Subcutaneous abdominal adipose tissue (tissue), 5 donors: ENCODE measurements around the gene SUCLG2.

Source experiments
- H3K27ac ChIP-seq: one replicate; pipeline ENCODE4 v1.7.0; 2013; ENCODE audit warnings: low read depth, mild to moderate bottlenecking, inconsistent platforms, low read length, moderate library complexity
- H3K27me3 ChIP-seq, 5 donors: one replicate each; pipeline ENCODE4 v1.7.0; 2013; ENCODE audit warnings: low read length in 5 of 5, inconsistent platforms in 1 of 5; ENCODE audit not compliant: control insufficient read depth in 5 of 5, insufficient read depth in 4 of 5
- H3K36me3 ChIP-seq, 5 donors: one replicate each; pipeline ENCODE4 v1.7.0; 2013; ENCODE audit warnings: low read length in 5 of 5; ENCODE audit not compliant: control insufficient read depth in 5 of 5, insufficient read depth in 5 of 5
- H3K4me1 ChIP-seq, 5 donors: one replicate each; pipeline ENCODE4 v1.7.0; 2013; ENCODE audit warnings: low read length in 5 of 5, mild to moderate bottlenecking in 3 of 5, moderate library complexity in 1 of 5; ENCODE audit not compliant: control insufficient read depth in 5 of 5, insufficient read depth in 5 of 5
- H3K4me3 ChIP-seq, 5 donors: one replicate each; pipeline ENCODE4 v1.7.0; 2013; ENCODE audit warnings: low read length in 5 of 5, low read depth in 1 of 5
- H3K9ac ChIP-seq, 5 donors: one replicate each; pipeline ENCODE4 v1.7.0; 2013; ENCODE audit warnings: low read length in 5 of 5, mild to moderate bottlenecking in 4 of 5, moderate library complexity in 3 of 5
- H3K9me3 ChIP-seq, 5 donors: one replicate each; pipeline ENCODE4 v1.7.0; 2013; ENCODE audit warnings: low read length in 5 of 5; ENCODE audit not compliant: control insufficient read depth in 5 of 5
- donor health status: healthy.
- donor health status: healthy.
- donor health status: healthy.
- donor health status: healthy.
- donor health status: healthy.

Gene SUCLG2

DNA sequence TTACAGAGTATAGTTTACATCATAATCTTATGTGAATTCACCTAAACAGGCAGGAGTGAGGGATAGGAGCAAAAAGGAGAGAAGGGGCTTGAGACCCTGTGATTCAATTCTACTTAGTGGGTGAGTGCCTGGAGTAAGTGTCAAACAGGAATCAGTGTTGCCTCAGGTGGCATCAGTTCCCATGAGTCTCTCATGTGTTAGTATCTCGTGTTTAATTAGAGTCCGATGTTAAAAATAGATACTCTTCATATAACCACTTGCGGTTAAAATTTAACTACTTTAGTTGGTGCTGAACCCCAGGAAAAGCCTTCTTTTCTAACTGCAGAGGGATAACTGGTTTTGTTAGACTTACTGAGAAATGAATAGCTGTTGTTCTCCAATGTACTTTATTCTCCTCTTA, 251.5 kb downstream of the SUCLG2 start:
- H3K4me3 ChIP-seq = no peak overlapping the region
- no peaks in the 10 kb centered on the region for H3K27me3 ChIP-seq
- no peaks in the 10 kb centered on the region for H3K4me1 ChIP-seq
- no peaks in the 10 kb centered on the region for H3K9me3 ChIP-seq
- no peak overlapping the region for H3K9ac ChIP-seq
- no peak overlapping the region for H3K27ac ChIP-seq
- peaks cover 3 to 22% (median 10%) of the 10 kb centered on the region in 5 donors for H3K36me3 ChIP-seq

DNA sequence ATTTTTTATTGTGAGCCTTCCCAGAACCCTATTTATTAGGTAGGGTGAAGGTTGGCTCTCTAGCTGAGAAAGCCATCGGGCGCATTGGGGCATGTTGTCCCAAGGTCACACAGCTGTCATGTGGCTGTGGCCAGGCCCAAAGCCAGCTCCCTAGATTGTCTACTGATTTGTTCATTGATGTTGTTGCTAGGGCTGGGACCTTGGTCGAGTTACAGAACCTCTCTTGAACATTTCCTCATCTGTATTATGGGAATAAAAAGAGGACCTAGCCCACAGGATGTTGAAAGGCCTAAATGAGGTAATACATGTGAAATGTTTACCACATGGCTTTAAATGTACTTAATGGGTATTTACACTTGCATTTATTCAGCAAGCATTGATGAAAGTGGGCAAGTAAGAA, 252.5 kb downstream of the SUCLG2 start:
- H3K4me3 ChIP-seq = no peak overlapping the region
- H3K27me3 ChIP-seq = no peaks in the 10 kb centered on the region
- no peak overlapping the region for H3K9ac ChIP-seq
- peaks cover 3 to 21% (median 6%) of the 10 kb centered on the region in 5 donors for H3K36me3 ChIP-seq
- no peak overlapping the region for H3K27ac ChIP-seq
- H3K4me1 ChIP-seq = no peaks in the 10 kb centered on the region
- no peaks in the 10 kb centered on the region for H3K9me3 ChIP-seq

DNA sequence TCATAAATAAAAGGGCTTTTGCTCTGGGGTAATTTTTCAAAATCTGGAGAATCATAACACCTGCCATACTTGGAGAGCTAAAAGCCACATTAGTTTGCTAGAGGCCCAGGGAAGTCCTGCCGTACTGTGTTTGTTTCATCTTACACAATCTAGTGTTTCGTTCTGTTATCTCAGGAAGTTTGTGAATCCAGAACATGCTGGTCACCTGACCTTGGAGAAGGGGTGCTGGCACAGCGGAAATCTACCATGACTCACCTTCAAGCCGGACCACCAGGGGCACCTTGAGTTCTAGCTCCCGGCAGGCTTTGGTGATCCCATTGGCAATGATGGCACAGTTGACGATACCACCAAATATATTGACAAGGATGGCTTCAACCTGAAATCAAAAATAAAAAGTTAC, 253.9 kb downstream of the SUCLG2 start:
- no peak overlapping the region for H3K4me3 ChIP-seq
- no peaks in the 10 kb centered on the region for H3K4me1 ChIP-seq
- no peak overlapping the region for H3K9ac ChIP-seq
- no peaks in the 10 kb centered on the region for H3K27me3 ChIP-seq
- no peak overlapping the region for H3K27ac ChIP-seq
- H3K9me3 ChIP-seq = no peaks in the 10 kb centered on the region
- H3K36me3 ChIP-seq = peaks cover 3 to 17% (median 6%) of the 10 kb centered on the region in 5 donors

DNA sequence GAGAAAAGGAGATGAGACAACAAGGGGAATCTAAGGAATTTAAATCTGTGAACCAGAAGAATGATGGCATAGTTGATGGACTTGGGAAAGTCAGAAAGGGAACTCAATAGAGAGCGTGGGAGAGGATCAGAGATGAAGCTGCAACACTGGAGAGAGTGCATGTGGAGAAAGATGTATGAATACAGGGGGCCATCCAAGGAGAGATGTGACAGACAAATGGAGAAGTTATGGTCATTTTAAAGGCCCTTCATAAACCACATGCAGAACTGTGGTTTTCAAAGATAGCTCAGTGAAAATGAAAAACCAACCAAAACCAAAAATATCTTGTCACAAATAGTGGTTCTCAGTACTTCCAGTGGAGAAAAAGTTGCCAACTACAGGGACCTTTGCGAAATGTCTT, 265.2 kb downstream of the SUCLG2 start:
- Histone ChIP-seq H3K9ac (no peak overlapping the region), H3K4me3 (no peak overlapping the region), H3K36me3 (peaks cover 0 to 20% (median 4%) of the 10 kb centered on the region in 5 donors), H3K27me3 (no peaks in the 10 kb centered on the region), H3K27ac (no peak overlapping the region), H3K9me3 (no peaks in the 10 kb centered on the region), H3K4me1 (peaks cover 0 to 4% (median 0%) of the 10 kb centered on the region in 5 donors)

DNA sequence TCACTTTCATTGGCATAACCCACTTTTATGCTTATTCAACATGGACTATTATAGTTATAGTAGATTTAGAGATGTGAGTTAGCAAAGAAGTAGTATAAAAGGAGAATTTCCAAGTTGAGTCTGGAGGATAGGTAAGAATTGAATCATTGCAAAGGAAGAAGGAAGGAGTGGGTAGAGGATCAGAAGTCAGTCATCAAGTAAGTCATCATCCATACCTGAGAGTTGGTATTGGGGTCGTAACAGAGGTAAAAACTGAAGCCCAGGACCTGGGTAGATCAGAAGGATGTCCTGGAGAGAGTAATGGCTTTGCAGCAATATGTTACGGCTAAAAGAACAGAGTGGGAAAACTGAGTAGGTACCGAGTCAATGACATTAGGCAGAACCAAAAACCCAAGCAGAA, 265.7 kb downstream of the SUCLG2 start:
- Histone ChIP-seq H3K27me3 (no peaks in the 10 kb centered on the region), H3K4me1 (peaks cover 0 to 6% (median 0%) of the 10 kb centered on the region in 5 donors), H3K4me3 (no peak overlapping the region), H3K36me3 (peaks cover 0 to 20% (median 4%) of the 10 kb centered on the region in 5 donors), H3K27ac (no peak overlapping the region), H3K9me3 (no peaks in the 10 kb centered on the region), H3K9ac (no peak overlapping the region)

DNA sequence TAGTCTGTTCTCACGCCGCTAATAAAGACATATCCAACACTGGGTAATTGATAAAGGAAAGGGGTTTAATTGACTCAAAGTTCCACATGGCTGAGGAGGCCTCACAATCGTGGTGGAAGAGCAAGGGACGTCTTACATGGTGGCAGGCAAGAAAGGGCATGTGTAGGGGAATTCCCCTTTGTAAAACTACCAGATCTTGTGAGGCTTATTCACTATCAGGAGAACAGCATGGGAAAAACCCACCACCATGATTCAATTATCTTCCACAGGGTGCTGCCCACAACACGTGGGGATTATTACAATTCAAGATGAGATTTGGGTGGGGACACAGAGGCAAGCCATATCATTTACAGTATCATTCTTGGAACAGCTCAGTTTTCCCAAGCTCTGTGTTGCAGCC, 268.0 kb downstream of the SUCLG2 start:
- Histone ChIP-seq H3K4me3 (no peak overlapping the region), H3K9ac (no peak overlapping the region), H3K27me3 (no peaks in the 10 kb centered on the region), H3K36me3 (peaks cover 0 to 6% (median 3%) of the 10 kb centered on the region in 5 donors), H3K4me1 (peaks cover 0 to 6% (median 3%) of the 10 kb centered on the region in 5 donors), H3K9me3 (no peaks in the 10 kb centered on the region), H3K27ac (no peak overlapping the region)

DNA sequence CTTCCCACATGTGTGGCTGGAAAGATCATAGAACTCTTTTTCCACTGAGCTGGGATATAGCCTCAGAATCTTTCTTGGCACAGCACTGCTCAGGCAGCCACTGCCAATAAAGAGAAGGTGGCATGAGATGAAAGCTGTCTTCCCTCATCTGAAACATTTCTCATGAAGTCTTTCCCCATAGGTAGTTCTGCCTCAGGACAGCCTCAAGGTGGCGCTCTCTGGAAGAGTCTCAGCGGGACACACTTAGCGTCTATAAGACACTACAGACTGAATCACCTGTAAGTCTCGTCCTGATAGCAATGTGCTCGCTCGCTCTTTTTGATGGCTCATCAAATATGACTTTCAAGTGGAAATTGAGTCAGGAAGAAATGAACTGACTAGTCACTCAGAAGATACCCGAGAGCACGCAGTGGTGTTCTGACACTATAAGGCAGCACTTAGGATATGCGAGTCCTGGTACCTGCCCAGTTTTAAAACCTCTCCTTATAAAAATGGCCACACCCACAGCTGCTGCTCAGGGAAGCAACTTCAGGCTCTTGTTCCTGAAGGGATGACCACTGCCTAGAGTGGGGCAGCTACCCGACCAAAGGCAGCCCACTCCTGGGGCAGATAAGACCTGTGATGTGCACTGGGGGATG, 269.5 kb downstream of the SUCLG2 start:
- Histone ChIP-seq H3K27ac (no peak overlapping the region), H3K27me3 (no peaks in the 10 kb centered on the region), H3K9me3 (no peaks in the 10 kb centered on the region), H3K4me3 (no peak overlapping the region), H3K4me1 (peaks cover 0 to 6% (median 3%) of the 10 kb centered on the region in 5 donors), H3K9ac (no peak overlapping the region), H3K36me3 (peaks cover 0 to 3% (median 0%) of the 10 kb centered on the region in 5 donors)

DNA sequence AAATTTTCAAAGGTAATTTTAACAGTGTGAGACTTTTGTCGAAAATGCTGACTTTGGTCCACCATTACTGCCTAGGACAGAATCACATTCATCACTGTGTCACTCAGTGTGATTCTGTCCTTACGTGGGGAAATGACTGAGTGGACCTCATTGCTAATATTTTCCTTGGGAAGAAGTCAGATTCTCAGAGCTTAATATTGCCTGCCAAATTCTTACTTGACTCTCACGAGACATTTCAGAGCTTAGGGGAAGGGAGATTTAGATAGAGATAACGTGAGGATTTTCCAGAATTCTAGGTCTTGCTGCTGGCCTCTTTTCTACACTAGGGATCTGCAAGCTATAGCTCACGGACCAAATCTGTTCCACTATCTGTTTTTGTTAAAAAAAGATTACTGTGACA, 270.4 kb downstream of the SUCLG2 start:
- Histone ChIP-seq H3K9ac (no peak overlapping the region), H3K4me3 (no peak overlapping the region), H3K36me3 (peaks cover 0 to 6% (median 0%) of the 10 kb centered on the region in 5 donors), H3K27ac (no peak overlapping the region), H3K9me3 (no peaks in the 10 kb centered on the region), H3K27me3 (no peaks in the 10 kb centered on the region), H3K4me1 (peaks cover 0 to 6% (median 3%) of the 10 kb centered on the region in 5 donors)

DNA sequence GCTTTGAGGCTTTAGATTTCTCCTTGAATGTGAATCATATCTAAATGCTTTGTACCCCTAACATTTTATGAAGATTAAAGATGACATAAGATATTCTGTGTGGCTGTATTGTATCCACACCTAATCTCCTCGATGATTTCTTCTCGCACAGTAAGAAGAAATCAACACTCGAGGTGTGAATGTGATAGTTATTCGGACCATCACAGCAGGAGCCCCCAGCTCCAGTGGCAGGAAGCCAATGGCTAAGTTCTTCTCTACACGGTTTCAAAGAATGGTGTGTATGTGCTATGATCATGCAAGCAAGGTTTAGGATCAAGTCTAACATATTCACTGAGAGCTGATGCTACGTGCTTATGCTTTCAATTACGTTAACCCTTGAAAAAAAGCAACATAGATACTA, 271.0 kb downstream of the SUCLG2 start:
- Histone ChIP-seq H3K27me3 (no peaks in the 10 kb centered on the region), H3K4me1 (peaks cover 0 to 6% (median 3%) of the 10 kb centered on the region in 5 donors), H3K9me3 (no peaks in the 10 kb centered on the region), H3K9ac (no peak overlapping the region), H3K36me3 (peaks cover 0 to 12% (median 0%) of the 10 kb centered on the region in 5 donors), H3K27ac (no peak overlapping the region), H3K4me3 (no peak overlapping the region)

DNA sequence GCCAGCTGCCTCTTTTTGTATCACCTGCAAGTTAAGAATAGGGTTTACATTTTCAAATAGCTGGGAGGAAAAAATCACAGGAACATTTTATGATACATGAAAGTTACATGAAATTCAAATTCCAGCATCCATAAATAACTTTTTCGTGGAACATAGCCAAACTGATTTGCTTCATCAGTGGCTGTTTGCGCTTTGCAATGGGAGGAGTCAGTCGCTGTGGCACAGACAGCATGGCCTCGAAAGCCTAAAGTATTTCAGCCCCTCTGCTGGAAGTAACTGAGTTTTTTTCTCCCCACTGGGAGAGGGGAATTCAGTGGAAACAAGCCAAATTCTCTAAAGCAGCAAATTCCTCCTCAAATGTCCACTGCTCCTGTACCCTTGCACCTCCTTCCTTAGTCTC, 271.9 kb downstream of the SUCLG2 start:
- Histone ChIP-seq H3K27ac (no peak overlapping the region), H3K9ac (no peak overlapping the region), H3K36me3 (peaks cover 0 to 9% (median 0%) of the 10 kb centered on the region in 5 donors), H3K4me1 (peaks cover 0 to 6% (median 3%) of the 10 kb centered on the region in 5 donors), H3K9me3 (no peaks in the 10 kb centered on the region), H3K27me3 (no peaks in the 10 kb centered on the region), H3K4me3 (no peak overlapping the region)
